ENCODE results near the gene ELOVL7.
"Not testable (repeated sequence)": the region's sequence is repeated elsewhere in the genome, so short reads cannot be mapped to it uniquely, and the experiment has no call there.

DNA sequence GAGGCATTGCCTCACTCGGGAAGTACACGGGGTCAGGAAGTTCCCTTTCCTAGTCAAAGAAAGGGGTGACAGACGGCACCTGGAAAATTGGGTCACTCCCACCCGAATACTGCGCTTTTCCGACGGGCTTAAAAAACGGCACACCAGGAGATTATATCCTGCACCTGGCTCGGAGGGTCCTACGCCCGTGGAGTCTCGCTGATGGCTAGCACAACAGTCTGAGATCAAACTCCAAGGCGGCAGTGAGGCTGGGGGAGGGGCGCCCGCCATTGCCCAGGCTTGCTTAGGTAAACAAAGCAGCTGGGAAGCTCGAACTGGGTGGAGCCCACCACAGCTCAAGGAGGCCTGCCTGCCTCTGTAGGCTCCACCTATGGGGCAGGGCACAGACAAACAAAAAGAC lies 16.5 kb upstream of the ELOVL7 start:
- not testable (repeated sequence) for TF ChIP-seq POLR2A (IDR thresholded peaks at IDR 0.05; ENCODE audit: low read length); GATA1 (IDR thresholded peaks at IDR 0.05; ENCODE audit: low read depth, low read length)

Measured in erythroblast (primary cell).